ENCODE measurements around the gene VWA5B2.

Gene VWA5B2

GRCh38 chr3:184282941-184283340 is 53.6 kb downstream of the VWA5B2 start:
- DNase-seq = no peak

- DNase-seq = no peak
Measured at GRCh38 chr3:184283681-184284080, 54.3 kb downstream of the VWA5B2 start.

- no peak for DNase-seq
Measured at GRCh38 chr3:184284696-184285095, 55.3 kb downstream of the VWA5B2 start.

GRCh38 chr3:184289426-184289938 is 60.1 kb downstream of the VWA5B2 start:
- peak; percentile 87 for DNase-seq

- DNase-seq = no peak
Measured at GRCh38 chr3:184290331-184290730, 60.9 kb downstream of the VWA5B2 start.

GRCh38 chr3:184291044-184291737 is 61.8 kb downstream of the VWA5B2 start:
- DNase-seq = no peak

Measured in activated effector memory CD4-positive, alpha-beta T cell treated with anti-CD3 and anti-CD28 coated beads, Interleukin-2, amount 50 U/mL, for 16 hours (primary cell).